Inflammatory macrophage treated with lipopolysaccharide for 4 hours (primary cell): ENCODE data around the gene NF1.
A peak's percentile ranks its signal among the peaks of the same experiment; 100 is the strongest.
"Not testable (repeated sequence)": the region's sequence is repeated elsewhere in the genome, so short reads cannot be mapped to it uniquely, and the experiment has no call there.

Experiments used
- DNase-seq: peaks from one replicate; pipeline ENCODE4 v3.0.0-alpha.2; 2020

Gene NF1, protein sequence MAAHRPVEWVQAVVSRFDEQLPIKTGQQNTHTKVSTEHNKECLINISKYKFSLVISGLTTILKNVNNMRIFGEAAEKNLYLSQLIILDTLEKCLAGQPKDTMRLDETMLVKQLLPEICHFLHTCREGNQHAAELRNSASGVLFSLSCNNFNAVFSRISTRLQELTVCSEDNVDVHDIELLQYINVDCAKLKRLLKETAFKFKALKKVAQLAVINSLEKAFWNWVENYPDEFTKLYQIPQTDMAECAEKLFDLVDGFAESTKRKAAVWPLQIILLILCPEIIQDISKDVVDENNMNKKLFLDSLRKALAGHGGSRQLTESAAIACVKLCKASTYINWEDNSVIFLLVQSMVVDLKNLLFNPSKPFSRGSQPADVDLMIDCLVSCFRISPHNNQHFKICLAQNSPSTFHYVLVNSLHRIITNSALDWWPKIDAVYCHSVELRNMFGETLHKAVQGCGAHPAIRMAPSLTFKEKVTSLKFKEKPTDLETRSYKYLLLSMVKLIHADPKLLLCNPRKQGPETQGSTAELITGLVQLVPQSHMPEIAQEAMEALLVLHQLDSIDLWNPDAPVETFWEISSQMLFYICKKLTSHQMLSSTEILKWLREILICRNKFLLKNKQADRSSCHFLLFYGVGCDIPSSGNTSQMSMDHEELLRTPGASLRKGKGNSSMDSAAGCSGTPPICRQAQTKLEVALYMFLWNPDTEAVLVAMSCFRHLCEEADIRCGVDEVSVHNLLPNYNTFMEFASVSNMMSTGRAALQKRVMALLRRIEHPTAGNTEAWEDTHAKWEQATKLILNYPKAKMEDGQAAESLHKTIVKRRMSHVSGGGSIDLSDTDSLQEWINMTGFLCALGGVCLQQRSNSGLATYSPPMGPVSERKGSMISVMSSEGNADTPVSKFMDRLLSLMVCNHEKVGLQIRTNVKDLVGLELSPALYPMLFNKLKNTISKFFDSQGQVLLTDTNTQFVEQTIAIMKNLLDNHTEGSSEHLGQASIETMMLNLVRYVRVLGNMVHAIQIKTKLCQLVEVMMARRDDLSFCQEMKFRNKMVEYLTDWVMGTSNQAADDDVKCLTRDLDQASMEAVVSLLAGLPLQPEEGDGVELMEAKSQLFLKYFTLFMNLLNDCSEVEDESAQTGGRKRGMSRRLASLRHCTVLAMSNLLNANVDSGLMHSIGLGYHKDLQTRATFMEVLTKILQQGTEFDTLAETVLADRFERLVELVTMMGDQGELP (N-terminal part only)

DNA sequence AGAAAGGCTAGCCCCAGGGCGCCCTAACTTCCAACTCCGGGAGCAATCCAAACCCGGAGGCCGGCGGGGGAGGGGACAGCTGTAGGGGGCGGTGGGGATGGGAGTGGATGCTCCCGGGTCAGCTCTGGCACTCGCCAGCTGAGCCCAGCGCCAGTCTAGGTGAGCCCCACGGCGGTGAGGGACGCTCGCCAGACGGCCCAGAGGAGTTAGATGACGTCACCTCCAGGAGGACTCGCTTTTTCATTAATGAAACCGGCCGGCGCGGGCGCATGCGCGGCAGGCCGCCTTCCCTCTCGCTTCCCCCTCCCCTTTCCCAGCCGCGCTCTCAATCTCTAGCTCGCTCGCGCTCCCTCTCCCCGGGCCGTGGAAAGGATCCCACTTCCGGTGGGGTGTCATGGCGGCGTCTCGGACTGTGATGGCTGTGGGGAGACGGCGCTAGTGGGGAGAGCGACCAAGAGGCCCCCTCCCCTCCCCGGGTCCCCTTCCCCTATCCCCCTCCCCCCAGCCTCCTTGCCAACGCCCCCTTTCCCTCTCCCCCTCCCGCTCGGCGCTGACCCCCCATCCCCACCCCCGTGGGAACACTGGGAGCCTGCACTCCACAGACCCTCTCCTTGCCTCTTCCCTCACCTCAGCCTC, at the start of gene NF1:
Gene NF1, plus strand, starts transcription at position 378 of the 636 bp plus-strand sequence. CDS start 333 bp downstream, outside the sequence.
- peak; percentile 96 for DNase-seq

DNA sequence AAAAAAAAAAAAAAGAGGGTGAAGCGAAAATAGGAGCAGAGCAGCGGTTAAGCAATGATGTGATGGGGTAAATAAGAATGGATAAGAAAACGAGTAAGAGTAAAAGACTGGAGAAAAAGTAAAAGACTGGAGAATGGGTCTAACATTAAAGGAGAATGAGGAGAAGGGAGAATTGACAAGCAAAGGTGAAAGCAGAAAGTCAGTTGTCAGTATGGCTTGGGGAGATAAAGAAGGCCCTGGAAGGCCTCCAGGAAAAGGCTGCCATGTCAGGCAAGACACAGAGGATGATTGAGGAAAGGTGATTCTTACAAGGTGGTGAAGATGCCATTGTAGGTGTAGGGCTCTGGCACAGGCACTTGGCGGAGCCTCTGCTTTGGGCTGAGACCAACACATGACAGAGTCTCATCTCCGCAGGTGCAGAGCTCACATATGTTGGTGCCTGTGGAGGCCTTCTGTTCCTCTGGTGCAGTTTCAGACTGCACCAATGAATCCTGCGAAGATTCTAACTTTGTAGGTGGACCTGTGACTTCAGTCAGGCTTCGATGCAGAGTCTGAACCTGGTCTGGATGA, 47.8 kb upstream of the NF1 start:
- not testable (repeated sequence) for DNase-seq

DNA sequence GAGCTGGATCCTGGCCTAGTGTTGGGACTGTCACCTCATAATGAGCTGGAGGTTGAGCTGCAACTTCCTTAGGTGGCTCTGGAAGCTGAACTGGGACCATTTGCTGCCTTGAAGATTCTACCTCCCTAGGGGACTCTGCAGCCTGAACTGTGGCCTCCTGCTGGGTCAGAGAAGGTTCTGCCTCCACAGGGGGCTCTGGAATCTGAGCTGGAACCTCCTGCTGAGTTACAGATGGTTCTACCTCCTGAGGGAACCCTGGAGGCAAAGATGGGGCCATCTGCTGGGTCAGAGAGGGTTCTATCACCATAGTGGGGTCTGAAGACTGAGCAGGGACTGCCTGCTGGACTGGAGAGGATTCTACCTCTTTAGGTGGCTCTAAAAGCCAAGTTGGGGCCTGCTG, 46.6 kb upstream of the NF1 start:
- DNase-seq, result no peak

DNA sequence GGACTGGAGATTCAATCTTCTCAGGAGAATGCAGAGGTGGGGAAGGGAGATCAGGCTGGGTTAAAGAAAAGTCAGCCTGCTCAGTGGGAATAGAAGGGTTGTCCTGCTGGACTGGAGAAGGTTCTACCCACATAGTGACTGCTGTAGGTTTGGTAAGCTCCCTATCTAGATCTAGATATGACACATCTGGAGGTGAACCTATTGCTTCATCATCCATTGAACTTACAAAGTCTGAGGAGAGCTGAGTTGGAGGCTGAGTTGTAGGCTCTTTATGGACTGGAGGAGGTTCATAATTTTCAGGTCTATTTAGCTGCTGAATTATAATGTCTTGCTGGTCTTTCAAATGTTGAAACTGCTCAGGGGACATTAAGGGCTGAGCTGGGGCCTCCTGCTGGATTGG, 46.0 kb upstream of the NF1 start:
- DNase-seq, result no peak

DNA sequence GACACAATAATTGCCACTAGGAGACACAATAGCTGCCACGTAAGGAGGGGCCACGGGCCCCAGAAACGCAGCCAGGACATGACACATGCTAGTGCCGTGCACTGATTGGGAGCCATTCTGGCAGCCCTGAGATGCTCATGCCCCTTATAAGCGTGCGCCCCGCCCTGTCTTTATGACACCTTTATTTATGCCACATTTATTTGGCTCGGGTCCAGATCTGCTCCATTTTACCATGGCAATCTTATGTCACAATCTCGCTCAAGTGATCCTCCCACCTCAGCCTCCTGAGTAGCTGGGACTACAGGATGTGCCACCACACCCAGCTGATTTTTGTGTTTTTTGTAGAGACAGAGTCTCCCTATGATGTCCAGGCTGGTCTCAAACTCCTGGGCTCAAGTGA, 43.8 kb upstream of the NF1 start:
- no peak for DNase-seq

DNA sequence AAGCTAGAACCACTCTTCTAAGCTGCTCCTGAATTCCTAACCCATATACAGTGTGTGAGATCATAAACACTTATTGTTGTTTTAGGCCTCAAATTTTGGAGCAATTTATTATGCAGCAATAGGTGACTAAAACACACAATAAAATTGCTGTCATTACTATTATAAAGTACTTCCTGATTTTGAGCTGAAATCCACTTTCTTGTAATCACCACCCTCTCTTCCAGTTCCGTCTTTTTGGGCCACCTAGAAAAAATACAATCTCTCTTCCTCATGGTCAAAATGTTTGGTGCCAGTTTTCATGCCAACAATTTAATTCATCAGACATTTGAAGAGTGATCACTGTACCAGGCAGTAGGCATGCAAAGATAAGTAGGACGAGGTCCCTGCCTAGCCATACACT, 43.3 kb upstream of the NF1 start:
- DNase-seq, result peak; percentile 84

DNA sequence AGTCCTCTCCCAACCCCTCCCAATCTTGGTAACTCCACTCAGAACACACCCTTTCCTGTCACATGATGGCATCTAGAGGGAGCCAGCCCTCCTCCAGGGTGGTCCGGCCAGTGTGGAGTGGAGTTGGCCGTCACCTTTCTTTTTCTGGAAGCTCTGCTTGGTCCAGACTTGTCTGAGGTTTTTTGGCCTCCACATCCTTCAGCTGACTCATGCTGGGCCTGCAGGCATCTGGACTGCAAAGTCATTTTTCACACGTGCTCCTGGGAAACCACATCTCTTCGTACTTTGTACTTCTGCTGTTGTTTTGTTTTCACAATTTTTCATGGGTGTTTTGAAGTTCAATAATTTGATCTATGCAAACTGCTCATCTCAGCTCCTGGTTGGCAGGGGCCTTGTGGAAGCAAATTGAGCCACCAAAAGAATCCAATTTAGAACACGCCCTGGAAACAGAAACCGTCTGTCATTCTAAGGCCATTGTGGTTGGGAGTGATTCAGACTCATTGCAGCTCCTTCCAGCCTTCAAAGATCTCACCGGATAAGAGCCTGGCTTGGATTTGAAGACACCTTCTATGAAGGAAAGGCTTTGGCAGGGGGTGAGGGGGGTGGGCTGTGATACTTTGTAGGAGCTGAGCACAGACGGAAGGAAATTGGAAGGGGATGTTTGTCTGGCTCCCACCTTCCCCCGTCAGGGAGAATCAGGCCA, 42.4 kb upstream of the NF1 start:
- peak; percentile 75 for DNase-seq

DNA sequence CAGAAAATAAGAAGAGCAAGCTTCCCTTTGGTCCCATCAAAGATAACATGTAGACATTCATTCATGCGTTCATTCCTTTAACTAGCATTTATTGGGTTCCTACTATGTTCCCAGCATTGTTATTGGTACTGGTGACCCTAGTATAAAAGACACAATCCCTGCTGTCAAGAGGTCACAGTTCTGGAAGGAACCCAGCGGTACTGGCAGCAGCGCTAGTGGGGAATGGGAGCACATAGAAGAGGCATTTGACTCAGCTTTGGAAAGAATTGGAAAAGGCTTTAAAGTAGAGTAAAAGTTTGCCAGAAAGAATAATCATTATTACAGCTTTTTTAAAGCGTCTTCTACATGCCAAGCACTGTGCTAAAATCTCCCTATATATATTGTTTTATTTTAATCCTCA, 41.7 kb upstream of the NF1 start:
- no peak for DNase-seq

DNA sequence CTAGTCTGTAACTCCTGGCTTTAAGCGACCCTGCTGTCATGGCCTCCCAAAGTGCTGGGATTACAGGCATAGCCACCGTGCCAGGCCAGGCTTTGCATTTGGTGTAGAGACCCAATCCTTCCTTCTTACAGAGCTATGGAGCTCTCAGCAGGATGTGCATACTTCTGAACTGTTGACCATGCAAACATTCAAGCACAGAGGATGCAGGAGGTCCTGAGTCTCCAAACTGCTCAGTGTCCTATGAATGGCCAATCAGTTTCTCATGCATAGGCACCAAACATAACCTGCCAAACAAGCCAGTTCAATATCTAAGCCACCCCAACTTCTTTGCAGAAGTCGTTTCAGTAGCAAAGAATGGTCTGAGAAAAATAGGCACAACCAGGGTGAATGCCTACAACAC, 40.0 kb upstream of the NF1 start:
- no peak for DNase-seq

DNA sequence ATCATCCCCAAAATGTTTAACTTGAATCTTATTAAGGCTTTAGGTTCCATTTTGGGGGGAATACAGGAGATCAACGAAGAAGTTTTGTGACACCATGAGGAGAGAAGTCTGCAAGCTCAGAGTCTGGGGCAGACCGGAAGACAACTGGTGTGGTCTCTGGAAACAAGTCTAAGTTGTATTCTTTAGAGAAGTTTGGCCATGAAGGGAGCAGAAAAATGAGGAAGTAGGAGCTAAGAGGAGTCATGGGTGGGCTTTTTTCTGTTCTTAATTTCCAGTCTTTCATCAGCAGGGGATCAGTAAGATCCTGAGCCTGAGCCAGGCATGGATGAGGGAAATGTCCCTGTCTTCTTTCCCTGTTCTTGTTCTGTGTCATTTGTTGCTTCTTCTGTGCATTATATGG, 35.8 kb upstream of the NF1 start:
- peak; percentile 51 for DNase-seq

DNA sequence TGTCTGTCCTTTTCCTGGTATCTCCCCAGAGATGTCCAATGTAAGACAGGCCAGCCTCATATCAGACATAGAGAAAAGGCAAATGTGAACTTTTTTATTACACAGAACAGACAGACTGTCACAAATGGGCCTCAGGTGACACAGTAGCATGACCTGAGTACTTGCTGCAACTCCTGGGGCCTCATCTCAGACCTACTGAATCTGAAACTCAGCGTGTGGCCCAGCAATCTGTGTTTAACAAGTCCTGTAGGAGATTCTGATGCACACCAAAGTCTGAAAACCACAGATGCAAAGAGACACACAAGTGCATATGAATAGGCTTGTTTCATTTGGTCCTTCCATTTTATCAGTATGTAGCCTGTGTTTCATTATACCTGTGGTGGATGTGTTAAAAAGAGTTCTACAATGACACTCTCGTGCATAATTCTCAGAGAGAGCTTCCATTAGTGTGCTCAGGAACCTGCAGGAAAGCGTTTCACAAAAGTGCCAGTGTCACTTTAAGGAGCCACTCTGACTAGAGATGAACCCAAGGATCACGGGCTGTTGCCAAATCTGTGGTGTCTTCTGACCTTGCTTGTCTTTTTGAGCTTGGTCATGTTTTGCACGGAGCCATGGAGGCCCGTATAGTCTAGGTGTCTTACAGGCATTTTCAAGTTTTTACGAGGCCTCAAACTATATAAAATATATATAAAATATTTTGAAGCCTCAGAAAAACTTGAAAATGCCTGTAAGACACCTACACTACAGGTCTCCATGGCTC, 33.8 kb upstream of the NF1 start:
- peak; percentile 54 for DNase-seq

DNA sequence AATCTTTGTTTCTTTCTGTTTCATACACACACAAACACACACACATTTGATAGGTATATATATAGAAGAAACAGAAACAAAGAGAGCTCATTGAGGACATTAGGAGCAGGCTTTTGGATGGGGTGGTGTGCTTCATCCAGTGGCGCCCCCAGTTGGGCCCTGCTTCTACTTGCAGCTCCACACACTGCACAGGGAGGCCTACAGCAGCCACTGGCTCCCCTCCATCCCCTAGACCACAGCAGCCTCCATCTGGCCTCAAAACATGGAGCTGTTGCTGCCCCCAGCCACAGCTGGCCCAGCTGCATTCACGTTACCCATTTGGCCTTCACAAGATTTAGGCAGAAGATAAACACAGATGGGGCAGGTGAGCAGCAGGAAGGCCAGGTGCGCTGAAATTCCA, 33.1 kb upstream of the NF1 start:
- DNase-seq, result no peak

DNA sequence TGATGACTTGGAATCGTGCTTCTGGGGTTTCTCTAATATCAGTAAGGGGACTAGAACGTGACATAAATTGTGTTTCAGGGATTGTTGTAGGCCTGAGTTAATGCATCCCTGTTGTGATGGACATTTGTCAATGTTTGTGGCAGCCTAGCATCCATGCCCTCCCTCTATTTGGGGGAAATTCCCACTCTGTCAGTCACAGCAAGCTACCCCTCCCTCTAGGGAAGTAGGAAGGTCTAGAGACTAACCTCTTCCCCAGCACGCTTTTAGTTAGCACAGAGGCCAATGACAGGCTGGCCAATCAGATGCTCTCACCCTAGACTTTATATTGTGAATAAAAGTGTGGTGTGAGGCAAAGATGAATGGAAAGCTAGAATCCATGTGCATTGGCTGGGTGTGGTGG, 32.4 kb upstream of the NF1 start:
- peak; percentile 58 for DNase-seq

DNA sequence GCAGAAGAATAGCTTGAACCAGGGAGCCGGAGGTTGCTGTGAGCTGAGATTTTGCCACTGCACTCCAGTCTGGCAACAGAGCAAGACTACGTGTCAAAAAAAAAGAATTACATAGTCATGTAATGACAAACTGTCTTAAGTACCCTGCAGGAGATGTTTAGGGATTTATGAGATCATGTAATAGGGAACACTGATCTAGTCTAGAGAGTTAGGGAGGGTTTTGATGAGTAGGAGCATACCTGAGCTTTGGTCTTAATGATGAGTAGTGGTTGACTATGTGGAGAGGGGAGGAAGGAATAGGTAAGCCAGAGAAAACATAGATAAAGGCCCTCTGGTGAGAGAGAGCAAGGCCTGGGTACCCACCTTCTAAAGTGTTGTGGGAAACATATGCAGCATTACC, 30.1 kb upstream of the NF1 start:
- no peak for DNase-seq

DNA sequence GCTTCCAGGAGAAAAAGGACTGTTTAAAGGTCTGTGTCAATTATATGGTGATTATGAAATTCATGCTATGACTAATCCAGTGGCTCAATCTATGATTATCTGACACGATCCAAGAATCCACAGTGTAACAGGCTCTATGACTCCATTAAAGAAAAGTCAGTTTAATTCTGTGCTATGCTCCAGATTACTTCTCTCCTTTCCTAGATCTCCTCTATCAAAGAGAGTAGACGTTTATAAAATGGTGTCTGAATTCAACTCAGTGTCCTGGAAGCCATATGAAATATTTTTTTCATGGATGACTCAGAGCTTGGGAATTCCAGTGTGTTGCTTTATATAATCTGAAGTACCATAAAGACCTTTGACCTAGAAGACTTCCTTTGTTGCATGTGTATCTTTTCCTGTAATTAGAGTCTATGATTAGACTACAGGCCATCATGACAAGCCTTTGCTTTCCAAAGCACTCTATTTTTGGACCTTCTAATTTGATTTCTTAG, 27.0 kb upstream of the NF1 start:
- peak; percentile 87 for DNase-seq

DNA sequence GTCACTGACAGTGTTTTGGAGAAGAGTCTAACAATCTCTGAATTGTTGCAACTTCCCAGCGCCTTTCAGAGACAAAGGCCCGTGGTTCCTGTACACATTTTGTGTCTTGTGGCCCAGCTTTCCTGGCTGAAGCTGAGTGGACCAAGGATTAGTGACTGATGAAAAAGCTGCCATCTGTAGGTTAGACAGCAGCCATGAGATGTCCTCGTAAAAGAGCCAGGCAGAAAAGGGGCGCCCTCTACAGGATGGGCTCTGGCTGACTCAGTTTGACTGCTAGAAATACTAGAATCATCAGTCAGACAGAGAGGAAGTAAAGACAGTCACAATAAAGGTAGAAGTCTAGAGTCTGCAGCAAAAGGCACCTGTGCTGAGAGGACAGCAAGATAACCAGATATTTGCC, 26.5 kb upstream of the NF1 start:
- DNase-seq, result peak; percentile 54

DNA sequence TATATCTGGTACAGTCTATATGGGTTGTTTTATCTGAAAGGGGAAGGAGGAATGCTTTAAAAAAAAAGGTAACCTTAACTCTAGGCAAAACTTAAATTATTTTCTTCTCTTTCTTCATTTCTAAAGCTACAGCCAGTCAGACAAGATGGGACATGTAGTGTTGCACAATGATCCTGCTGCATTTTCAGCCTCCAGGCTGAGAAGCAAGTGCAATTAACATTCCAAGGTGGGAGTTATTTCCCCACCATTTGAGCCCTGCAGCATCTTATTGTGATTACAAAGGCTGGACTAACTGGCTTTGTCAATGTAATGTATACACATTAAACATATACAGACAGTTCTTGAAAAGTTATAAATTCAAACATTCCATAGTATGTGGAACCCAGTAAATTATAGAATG, 22.6 kb upstream of the NF1 start:
- DNase-seq, result no peak

DNA sequence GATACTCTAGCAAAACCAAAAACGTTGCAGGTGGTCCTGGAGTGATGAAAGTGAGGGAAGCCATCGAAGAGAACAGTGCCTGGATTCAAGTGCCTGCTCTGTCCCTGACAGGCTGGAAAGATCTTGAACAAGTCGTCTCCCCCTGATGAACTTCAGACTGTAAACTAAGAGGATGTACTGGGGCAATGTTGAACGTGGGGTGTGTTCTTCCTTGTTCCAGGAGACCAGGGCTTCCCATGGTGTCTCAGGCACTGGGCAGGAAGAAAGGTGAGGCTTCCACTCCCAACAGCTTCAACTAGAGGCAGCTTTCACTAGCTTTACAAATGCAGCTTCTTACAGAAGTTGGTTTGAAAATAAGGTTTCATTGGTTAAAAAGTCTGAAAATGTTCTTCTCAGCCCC, 21.4 kb upstream of the NF1 start:
- DNase-seq, result no peak

DNA sequence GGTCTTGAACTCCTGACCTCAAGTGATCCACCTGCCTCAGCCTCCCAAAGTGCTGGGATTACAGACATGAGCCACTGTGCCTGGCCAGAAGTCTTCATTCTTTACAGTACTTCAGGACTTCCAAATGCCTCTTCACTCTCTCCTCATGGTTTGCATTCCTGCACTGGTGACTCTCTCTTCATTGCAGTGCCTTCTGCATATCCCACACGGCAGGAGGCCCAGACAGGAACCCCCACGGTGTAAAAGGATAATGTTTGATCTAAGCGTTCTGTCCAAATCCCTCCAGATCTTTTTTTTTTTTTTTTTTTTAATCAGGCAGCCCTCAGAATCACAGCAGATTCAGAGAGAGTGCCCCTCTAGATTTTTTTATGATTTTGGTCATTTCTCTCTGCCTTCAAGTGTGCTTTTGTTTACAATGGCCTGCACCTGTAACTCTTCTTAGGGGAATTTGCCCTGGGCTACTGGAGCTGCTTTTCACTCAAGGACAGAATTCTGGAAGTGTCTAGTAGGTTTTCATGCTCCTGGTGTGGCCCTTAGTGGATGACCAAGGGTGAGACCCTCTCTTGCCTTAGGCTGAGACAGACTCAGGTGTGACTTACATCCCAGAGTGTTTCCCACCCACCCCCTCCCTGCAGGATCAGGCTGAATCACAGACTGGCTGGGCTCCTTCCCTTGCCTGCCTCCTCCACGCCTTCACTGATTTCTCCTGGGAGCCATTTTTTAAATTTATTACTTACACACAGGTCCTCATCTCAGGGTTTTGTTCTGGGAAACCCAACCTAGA, 19.8 kb upstream of the NF1 start:
- no peak for DNase-seq

DNA sequence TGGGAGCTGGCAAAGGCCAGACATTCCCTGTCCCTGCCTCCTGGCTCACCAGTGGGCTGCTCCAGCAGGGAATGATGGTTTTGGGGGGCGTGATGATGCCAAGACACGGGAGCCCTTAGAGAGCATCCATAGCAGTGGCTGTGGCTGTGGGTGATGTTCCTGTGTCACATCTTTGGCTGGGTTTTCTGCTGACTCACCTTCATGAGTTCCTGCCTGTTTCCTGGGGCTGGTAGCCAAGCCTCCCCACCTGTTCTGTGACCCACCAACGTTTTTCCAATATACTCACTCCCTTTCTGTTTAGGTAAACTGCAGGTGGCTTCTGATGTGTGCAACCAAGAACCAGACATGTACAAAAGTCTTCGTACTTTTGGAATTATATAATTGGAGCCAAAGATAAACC, 16.5 kb upstream of the NF1 start:
- no peak for DNase-seq
